ENCODE results near the gene CEND1.

The CEND1 gene

GRCh38 chr11:811446-812245, 21.8 kb upstream of the CEND1 start:
- DNase-seq, result no peak

DNA sequence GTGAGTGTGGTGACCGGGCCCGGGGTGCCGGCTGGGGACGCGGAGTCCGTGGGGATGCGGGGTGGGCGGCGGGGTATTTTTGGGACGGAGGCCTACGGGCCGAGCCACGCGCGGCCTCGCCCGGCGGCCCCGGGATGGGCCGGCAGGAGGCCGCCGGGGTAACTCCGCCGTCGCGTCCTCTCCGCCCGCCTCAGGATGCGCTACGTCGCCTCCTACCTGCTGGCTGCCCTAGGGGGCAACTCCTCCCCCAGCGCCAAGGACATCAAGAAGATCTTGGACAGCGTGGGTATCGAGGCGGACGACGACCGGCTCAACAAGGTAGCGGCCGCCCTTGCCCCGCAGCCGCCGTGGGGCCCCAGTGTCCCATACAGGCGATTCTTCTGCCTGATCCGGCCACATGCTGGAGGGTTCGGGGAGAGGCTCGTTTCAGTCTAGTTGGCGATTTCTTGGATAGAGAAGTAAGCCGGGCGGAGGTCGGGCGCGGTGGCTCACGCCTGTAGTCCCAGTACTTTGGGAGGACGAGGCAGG, 20.2 kb upstream of the CEND1 start:
- no peak for DNase-seq

DNA sequence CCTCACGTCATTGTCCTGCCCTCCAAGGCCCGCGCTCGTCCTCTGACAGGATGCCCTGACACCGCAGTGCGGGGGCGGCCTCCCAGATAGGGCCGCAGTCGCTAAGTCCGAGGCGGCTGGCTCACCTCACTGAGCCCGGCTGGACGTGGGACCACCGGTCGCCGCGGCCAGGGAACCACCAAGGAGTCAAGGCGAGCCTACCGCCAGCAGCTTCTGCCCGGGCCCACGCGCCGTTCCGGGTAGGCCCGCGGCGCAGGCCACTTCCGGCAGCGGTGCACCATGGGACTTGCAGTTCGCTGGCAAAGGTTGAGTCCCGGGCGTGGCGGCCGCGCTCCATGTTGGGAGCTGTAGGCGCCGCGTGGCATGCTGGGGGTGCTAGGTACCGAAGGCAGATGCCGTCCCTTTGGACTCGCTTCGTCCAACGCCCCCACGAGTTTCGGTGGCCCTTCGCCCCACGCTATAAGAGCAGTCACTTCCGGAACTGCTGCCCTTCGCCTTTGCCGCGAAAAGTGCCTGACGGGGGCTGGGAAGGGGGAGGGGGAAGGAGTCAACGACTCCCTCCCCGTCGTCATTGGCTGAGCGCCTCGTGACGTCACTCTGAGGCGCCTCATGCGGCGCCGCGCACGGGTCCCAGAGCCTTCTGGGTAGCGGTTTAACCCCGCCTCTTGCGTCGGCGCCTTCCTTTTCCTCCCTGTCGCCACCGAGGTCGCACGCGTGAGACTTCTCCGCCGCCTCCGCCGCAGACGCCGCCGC, 19.6 kb upstream of the CEND1 start, which contains the start of gene RPLP2:
Gene RPLP2 (plus strand): TSS at position 681 of the 753 bp plus-strand sequence. CDS start 268 bp downstream, outside the sequence.
- peak; percentile 96 for DNase-seq

DNA sequence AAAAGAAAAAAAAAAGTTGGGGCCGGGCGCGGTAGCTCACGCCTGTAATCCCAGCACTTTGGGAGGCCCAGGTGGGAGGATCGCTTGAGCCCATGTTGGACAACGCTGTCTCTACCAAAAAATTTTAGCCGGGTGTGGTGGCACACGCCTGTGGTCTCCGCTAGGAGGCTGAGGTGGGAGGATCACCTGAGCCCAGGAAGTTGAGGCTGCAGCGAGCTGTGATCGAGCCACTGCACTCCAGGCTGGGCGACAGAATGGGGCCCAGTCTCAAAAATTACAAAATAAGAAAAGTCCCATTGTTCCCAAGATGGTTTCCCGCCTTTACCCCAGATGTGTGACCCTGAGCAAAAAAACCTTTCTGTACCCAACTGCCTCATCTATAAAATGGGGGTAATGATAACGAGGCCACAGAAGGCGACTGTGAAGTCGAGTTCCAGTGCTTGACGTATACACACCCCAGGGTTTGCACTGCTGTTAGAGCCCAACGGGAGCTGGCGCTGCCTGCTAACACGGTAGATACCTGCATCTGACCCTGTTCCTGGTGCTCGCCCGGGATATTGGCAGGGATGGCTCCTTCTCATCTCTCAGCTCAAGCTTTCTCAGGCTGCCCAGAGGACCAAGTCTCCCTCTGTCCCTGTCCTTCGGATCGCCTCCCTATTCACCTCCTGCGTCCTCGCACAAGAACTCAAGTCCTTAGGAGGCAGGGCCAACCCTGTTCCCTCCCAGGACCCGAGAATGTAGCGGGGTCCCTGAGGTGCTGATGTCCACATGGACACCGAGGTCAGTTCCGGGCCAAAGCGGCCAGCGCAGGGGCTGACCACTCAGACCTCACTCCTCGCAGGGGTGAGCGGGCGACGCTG, 18.8 kb upstream of the CEND1 start:
- DNase-seq, result no peak

DNA sequence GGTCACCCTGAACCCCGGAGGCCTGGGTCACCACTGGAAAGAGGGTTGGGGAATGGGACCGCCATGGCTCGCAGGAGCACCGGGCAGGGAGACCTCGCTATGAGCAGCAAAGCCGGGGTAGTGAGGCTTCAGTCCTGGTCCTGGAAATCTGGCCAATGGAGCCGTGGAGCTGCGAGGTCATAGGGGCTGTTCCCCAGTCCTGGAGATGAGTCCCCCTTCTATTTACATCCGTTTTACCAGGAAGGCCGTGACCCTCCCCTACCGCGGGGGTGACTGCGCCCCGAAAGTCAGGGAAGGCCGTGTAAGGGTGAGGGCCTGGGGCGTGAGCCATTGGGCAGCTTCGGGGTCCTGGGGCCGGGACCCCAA, 14.7 kb upstream of the CEND1 start:
- no peak for DNase-seq

GRCh38 chr11:803770-804598, 14.1 kb upstream of the CEND1 start:
- DNase-seq, result no peak

DNA sequence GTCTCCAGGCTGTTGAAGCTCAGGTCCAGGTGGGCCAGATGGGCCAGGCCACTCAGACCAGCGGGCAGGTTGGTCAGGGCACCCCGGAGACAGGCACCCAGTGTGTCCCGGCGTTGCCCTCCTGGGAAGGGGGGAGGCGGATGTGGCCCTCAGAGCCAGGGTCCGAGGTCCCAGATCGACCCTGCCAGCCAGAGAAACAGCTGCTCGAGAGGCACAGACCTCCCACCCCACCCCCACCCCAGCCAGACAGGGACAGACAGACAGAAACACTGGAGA, 13.5 kb upstream of the CEND1 start:
- DNase-seq, result no peak

GRCh38 chr11:802693-803466, 13.0 kb upstream of the CEND1 start:
- no peak for DNase-seq

GRCh38 chr11:802018-802617, 12.2 kb upstream of the CEND1 start:
- DNase-seq, result no peak

- no peak for DNase-seq
Measured at GRCh38 chr11:801097-801780, 11.3 kb upstream of the CEND1 start.

GRCh38 chr11:800473-800872, 10.6 kb upstream of the CEND1 start:
- DNase-seq, result no peak

DNA sequence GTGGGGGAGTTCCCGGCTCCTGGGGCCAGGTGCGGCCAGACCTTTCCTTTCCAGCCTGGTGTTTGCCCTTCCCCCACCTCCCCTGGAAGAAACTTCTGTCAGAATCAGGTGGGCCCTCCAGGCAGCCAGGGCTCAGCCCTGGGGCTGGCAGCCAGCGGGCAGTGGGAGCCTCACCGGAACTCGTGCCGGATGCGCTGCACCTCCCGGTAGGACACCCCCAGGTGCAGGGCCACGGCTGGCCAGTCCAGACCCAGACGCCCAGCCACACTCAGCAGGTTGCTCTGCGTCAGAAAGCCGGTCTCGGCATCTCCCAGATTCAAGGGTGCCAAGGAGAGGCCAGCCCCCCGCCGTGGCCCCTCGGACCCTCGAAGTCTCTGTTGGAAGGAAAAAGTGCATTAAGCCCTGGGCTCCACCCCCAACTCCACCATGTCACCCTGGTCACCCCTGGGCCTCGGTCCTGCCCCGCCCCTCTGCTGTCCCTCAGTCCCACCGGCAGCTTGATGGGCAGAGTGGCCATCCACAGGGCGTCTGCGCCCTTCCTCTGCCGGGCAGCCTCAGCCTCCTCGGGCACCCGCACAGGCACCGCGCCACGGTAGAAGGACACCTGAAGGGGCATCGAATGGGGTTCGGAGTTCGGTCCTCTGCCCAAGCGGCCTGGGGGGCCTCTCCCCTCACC, 9.9 kb upstream of the CEND1 start:
- DNase-seq, result no peak

DNA sequence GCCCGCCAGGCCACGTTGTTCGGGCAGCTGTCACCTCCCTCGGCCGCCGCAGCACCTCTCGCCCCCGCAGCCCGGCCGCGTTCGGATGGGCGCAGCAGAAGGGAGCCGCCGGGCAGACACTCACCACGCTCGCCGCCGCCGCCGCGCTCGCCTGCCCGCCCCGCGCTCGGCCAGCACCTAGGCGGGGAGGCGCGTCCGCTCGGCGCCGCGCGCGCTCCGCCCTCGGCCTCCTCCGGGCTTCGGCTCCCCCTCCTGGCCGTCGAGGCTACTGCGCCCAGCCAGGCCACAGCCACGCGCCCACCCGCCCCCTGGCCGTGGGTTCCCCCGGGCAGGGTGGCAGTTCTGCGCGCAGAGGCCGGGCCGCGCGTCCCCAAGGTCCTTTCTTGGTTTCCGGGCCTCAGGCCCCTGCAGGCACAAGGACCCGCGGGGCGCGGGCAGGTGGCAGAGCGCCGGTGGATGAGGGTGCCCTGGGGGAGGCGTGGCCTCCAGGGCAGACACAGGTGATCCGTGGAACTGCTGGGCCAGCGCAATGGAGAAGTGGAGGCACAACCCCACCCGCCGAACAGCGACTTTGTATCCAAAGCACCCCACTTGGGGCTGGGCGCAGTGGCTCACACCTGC, 8.3 kb upstream of the CEND1 start, which contains the start of gene SLC25A22:
Gene SLC25A22 (minus strand): TSS at position 189 of the 621 bp plus-strand sequence. CDS start 3,275 bp downstream, outside the sequence.
- DNase-seq, result peak; percentile 66

- DNase-seq, result peak; percentile 67
Measured at GRCh38 chr11:797296-798092, 7.6 kb upstream of the CEND1 start.

DNA sequence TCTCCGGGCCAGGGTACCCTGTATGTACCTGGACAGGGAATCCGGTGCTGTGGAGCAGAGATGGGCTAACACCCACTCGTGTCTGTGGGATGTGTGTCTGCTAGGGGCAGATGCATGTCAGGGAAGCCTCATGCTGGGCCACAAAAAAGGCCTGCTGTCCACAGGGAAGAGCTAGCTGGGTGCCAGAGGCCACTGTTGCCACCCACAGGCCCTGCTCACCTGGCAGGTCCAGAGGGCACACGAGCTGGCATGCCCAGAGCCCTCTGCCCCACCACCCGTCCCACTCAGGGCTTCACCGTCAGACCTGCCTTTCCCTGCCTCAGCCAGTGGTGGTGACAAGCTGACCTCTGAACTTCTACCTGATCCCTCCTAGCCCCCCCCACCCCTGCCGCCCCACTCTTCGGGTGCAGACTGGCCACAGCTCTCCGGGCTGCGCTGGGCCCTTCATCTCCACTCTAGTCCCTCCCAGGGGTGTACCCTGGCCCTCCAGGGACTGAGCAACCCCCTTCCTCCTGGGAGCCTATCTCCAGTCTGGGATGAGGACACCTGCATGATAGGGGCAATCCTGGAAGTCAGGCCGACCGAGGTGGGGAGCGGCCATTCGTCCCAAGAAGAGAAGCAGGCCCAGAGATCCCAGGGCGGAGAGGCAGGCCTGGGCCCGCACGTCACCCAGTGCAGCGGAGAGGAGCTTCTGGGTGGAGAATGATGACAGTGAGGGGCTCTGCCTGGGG, 6.8 kb upstream of the CEND1 start:
- DNase-seq, result no peak

DNA sequence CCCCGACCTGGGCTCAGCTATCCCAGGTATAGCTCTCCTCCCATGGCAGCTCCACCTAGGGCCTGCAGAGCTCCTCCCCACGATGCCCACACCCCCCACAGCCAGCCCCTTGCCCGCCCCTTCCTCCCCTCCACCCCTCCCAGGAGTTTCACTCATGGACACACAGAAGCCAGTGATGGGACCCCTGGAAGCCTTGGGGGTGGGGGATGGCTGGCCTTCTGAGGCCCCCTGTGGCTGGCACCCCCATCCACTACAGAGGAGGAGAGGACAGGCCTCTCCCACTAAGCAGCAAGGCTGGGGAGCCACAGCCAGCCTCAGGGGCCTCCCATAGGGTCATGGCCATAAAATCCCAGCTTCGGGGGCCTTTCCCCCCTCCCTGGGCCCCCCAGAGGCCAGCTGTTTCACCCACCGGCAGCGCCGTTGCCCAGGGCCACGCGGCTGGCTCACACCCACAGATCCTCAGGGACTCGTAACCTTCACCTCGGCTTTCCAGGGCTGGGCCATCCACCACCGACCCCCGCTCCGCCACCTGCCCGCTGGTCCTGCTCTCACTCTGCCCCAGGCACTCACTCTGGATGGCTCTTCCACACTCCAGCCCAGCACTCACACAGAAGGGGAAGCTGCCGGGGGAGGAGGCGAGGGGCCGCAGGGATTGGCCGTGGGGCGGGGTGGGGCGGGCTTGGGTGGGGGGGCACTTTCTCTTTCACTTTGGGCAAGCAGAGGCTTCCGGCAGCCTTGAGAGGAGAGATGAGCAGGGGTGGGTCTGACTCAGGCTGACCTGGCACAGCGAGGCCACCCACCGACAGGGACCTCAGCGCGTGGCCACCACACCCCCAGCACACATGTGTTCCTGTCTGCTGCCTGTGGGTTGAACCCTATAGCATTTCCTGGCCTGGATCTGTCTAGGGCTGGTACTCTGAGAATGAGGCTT, 6.0 kb upstream of the CEND1 start:
- peak; percentile 83 for DNase-seq

Measured in NCI-H226 (cell line).